ENCODE results near the gene IL27RA. TPM values are rescaled to one million over a fixed set of nuclear protein-coding genes. Genes with fewer than 3 reads are reported as not detected.

Gene IL27RA
- total RNA-seq, 1 experiment from 2014 or later: 18.3 TPM

DNA sequence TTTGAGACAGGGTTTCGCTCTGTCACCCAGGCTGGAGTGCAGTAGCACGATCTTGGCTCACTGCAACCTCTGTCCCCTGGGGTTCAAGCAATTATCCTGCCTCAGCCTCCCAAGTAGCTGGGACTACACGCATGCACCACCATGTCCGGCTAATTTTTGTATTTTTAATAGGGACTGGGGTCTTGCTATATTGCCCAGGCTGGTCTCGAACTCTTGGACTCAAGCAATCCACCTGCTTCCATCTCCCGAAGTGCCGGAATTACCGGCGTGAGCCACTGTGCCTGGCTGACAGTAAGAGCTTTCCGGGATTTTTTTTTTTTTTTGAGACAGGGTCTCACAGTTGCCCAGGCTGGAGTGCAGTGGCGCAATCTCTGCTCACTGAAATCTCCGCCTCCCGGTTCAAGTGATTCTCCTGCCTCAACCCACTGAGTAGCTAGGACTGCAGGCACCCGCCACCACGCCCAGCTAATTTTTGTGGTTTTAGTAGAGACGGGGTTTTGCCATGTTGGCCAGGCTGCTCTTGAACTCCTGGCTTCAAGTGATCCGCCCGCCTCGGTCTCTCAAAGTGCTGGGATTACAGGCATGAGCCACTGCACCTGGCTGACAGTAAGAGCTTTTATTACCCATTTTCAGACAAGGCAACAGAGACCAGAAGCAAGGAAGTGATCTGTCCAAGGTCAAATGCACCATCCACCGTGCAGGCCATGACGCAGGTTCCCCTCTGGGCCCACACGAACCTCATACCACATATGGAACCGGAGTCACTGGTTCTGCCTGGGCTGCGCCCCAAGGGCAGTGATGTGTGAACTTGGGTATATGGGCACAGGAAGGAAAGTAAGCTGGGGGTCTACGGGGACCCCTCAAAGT, 46.5 kb upstream of the IL27RA start:
- no peak overlapping the region for H3K4me2 ChIP-seq (ENCODE audit: low read length)

More for the DNA sequence above, 46.5 kb upstream of the IL27RA start:
- RAD21 ChIA-PET (ENCODE audit: low non-redundant PET in 1 of 2, low total read pairs in 2 of 2, uncharacterized antibody in 2 of 2, unreplicated experiment in 2 of 2): no interaction called here
- no peak for DNase-seq (ENCODE audit: low read depth, low spot score)
- Histone ChIP-seq H3K4me3 (replicated peaks in 1 of 2; ENCODE audit: low read depth in 1 of 2, low read length in 2 of 2) (no peak overlapping the region), H3K27ac (ENCODE audit: low read depth, low read length) (no peak overlapping the region), H4K20me1 (ENCODE audit: insufficient read depth) (no peaks in the 10 kb centered on the region), H3K9me3 (ENCODE audit: control insufficient read depth in 1 of 2, insufficient read depth in 1 of 2, low read depth in 1 of 2, low read length in 2 of 2) (no peaks in the 10 kb centered on the region), H2AFZ (ENCODE audit: low read depth, low read length, poor library complexity, severe bottlenecking) (no peak overlapping the region), H3K27me3 (ENCODE audit: insufficient read depth, low read length) (no peaks in the 10 kb centered on the region), H3K9ac (ENCODE audit: low read length) (no peak overlapping the region), H3K36me3 (ENCODE audit: control insufficient read depth in 1 of 2, insufficient read depth in 2 of 2, low read length in 2 of 2) (no peaks in the 10 kb centered on the region; a peak in 1 of 4 replicates), H3K9me2 (ENCODE audit: insufficient read depth) (no peaks in the 10 kb centered on the region), H3K4me1 (ENCODE audit: control insufficient read depth in 1 of 2, insufficient read depth in 2 of 2, low read length in 2 of 2) (peaks cover 8 to 12% of the 10 kb centered on the region in 2 experiments; a peak in 3 of 4 replicates), H3K79me2 (ENCODE audit: insufficient read depth, low read length) (no peaks in the 10 kb centered on the region)
- no TSS peak for BruUV-seq (replicated peaks)
- CTCF ChIA-PET: no interaction called here
- TF ChIP-seq SIN3A (IDR thresholded peaks at IDR 0.05; ENCODE audit: low read depth): no peak
- no peak for TF ChIP-seq TCF7L2 (IDR thresholded peaks at IDR 0.05; ENCODE audit: borderline replicate concordance, extremely low read depth, insufficient read depth, insufficient read length)
- no peak for TF ChIP-seq ZFX (IDR thresholded peaks at IDR 0.05)
- no peak for TF ChIP-seq POLR2AphosphoS5 (IDR thresholded peaks at IDR 0.05; ENCODE audit: low read depth, low read length)
- TF ChIP-seq YY1 (IDR thresholded peaks at IDR 0.05; ENCODE audit: extremely low read depth, insufficient replicate concordance, low read depth, low read length): no peak
- no peak for TF ChIP-seq RAD21 (IDR thresholded peaks at IDR 0.05; ENCODE audit: low read depth)
- TF ChIP-seq EZH2 (IDR thresholded peaks at IDR 0.05): no peak
- TF ChIP-seq, protein P1, sequence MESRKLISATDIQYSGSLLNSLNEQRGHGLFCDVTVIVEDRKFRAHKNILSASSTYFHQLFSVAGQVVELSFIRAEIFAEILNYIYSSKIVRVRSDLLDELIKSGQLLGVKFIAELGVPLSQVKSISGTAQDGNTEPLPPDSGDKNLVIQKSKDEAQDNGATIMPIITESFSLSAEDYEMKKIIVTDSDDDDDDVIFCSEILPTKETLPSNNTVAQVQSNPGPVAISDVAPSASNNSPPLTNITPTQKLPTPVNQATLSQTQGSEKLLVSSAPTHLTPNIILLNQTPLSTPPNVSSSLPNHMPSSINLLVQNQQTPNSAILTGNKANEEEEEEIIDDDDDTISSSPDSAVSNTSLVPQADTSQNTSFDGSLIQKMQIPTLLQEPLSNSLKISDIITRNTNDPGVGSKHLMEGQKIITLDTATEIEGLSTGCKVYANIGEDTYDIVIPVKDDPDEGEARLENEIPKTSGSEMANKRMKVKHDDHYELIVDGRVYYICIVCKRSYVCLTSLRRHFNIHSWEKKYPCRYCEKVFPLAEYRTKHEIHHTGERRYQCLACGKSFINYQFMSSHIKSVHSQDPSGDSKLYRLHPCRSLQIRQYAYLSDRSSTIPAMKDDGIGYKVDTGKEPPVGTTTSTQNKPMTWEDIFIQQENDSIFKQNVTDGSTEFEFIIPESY (IDR thresholded peaks at IDR 0.05; ENCODE audit: extremely low read depth, insufficient replicate concordance, low read length): no peak
- no peak for TF ChIP-seq CEBPB (IDR thresholded peaks at IDR 0.05; ENCODE audit: low read depth)
- TF ChIP-seq, protein P2, sequence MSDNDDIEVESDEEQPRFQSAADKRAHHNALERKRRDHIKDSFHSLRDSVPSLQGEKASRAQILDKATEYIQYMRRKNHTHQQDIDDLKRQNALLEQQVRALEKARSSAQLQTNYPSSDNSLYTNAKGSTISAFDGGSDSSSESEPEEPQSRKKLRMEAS (IDR thresholded peaks at IDR 0.05): no peak
- POLR2A ChIA-PET: no interaction called here
- intact Hi-C loops (cut with micrococcal nuclease): no loop called here
- ATAC-seq: no peak

All from HCT116 (cell line).